Testis (tissue), 3 donors: ENCODE measurements around the gene TAF11L13. TPM values are rescaled to one million over a fixed set of nuclear protein-coding genes. Genes with fewer than 3 reads are reported as not detected.

Experiments
- DNase-seq: peaks from one replicate; pipeline ENCODE4 v3.0.0-alpha.2; 2019
- H3K27ac ChIP-seq, 2 donors: fragments of 200-600 bp; sonication (generic); one replicate each; pipeline ENCODE4 v1.5.1; 2019
- H3K27me3 ChIP-seq: fragments of 200-600 bp; sonication (generic); one replicate; pipeline ENCODE4 v1.5.1; 2019
- H3K36me3 ChIP-seq: fragments of 200-600 bp; sonication (generic); one replicate; pipeline ENCODE4 v1.5.1; 2017; ENCODE audit warnings: low read depth; ENCODE audit errors: missing control alignments
- H3K4me1 ChIP-seq: fragments of 200-600 bp; sonication (generic); one replicate; pipeline ENCODE4 v1.5.1; 2019
- H3K4me3 ChIP-seq, 2 donors: fragments of 200-600 bp; sonication (generic); one replicate each; pipeline ENCODE4 v1.5.1; 2017 to 2019
- H3K9me3 ChIP-seq: fragments of 200-600 bp; sonication (generic); one replicate; pipeline ENCODE4 v1.5.1; 2017
- POLR2A ChIP-seq: fragments of 450-650 bp; IDR thresholded peaks from one replicate; pipeline ENCODE4 v1.6.1; 2017; ENCODE audit warnings: antibody characterized with exemption, mild to moderate bottlenecking, moderate library complexity
- WGBS, 2 donors: methylation state at CpG; one replicate each; pipeline ENCODE4 v1.1.5; 2018; 5-methylcytosine and 5-hydroxymethylcytosine counted together
- intact Hi-C: fragments of 100-400 bp; cut with DNase I; formaldehyde crosslinking; loops from one replicate; pipeline ENCODE4 v1.15.1; 2023; ENCODE audit warnings: low total_unique reads
- polyA plus RNA-seq: library from polyadenylated mRNA; stranded (reverse); fragments of 350-450 nt; fragmentation: Illumina TruSeq; extraction: RNeasy Lipid Tissue Mini Kit (QIAGEN cat#74804); gene quantifications from one replicate; pipeline ENCODE4 v1.2.3, GENCODE V29; 2014; ENCODE audit warnings: low read depth, low replicate concordance; ENCODE audit not compliant: insufficient read depth
- small RNA-seq, 2 donors: library from RNA; depleted of rRNA; stranded (forward); fragments of <200 nt; gene quantifications; one replicate each; pipeline ENCODE3, GENCODE V24; 2016
- total RNA-seq, 2 donors: library from RNA; depleted of rRNA; stranded (reverse); fragments of >200 nt; gene quantifications; one replicate each; pipeline ENCODE4 v1.2.3, GENCODE V29; 2016
- TF ChIP-seq, protein P1 (sequence below), 3 experiments: fragments of 450-650 bp in 2 of 3; fragments of 200-600 bp in 1 of 3; sonication (generic) in 1 of 3; IDR thresholded peaks; one replicate each; pipeline ENCODE4 v1.5.1; 2016 to 2019; ENCODE audit warnings: antibody characterized with exemption in 3 of 3, mild to moderate bottlenecking in 2 of 3, moderate library complexity in 1 of 3

The TAF11L13 gene
- total and polyA plus RNA-seq, 3 donors from 2014 or later, result not detected

DNA sequence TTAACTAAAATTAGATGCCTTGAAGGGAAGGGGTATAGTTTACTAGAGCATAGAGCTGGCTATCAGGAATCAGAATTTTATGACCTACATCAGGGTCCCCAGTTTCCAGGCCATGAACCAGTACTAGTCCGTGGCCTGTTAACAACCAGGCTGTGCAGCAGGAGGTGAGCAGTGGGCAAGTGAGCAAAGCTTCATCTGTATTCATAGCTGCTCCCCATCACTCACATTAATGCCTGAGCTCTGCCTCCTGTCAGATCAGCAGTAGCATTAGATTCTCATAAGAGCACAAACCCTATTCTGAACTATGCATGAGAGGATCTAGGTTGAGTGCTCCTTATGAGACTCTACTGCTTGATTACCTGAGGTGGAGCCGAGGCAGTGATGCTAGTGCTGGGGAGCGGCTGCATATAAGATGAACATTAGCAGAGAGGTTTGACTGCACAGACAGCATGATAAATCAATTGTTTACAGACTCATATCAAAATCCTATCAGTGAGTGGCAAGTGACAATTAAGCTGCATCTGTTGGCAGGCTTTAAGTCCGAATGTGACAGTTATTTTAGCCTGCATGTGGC, 47.0 kb downstream of the TAF11L13 start:
- intact Hi-C loops, result no loop called here
- H3K9me3 ChIP-seq, result no peaks in the 10 kb centered on the region
- TF ChIP-seq POLR2A, result no peak
- TF ChIP-seq, protein P1, sequence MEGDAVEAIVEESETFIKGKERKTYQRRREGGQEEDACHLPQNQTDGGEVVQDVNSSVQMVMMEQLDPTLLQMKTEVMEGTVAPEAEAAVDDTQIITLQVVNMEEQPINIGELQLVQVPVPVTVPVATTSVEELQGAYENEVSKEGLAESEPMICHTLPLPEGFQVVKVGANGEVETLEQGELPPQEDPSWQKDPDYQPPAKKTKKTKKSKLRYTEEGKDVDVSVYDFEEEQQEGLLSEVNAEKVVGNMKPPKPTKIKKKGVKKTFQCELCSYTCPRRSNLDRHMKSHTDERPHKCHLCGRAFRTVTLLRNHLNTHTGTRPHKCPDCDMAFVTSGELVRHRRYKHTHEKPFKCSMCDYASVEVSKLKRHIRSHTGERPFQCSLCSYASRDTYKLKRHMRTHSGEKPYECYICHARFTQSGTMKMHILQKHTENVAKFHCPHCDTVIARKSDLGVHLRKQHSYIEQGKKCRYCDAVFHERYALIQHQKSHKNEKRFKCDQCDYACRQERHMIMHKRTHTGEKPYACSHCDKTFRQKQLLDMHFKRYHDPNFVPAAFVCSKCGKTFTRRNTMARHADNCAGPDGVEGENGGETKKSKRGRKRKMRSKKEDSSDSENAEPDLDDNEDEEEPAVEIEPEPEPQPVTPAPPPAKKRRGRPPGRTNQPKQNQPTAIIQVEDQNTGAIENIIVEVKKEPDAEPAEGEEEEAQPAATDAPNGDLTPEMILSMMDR (IDR thresholded peaks at IDR 0.05), result no peak
- no peak overlapping the region for H3K4me3 ChIP-seq
- WGBS, 2 donors, result 82 to 91% methylated on average over 4 of the region's 4 CpGs
- H3K36me3 ChIP-seq, result no peaks in the 10 kb centered on the region
- no peaks in the 10 kb centered on the region for H3K27me3 ChIP-seq
- no peak for DNase-seq
- no peak overlapping the region for H3K27ac ChIP-seq
- no peaks in the 10 kb centered on the region for H3K4me1 ChIP-seq

DNA sequence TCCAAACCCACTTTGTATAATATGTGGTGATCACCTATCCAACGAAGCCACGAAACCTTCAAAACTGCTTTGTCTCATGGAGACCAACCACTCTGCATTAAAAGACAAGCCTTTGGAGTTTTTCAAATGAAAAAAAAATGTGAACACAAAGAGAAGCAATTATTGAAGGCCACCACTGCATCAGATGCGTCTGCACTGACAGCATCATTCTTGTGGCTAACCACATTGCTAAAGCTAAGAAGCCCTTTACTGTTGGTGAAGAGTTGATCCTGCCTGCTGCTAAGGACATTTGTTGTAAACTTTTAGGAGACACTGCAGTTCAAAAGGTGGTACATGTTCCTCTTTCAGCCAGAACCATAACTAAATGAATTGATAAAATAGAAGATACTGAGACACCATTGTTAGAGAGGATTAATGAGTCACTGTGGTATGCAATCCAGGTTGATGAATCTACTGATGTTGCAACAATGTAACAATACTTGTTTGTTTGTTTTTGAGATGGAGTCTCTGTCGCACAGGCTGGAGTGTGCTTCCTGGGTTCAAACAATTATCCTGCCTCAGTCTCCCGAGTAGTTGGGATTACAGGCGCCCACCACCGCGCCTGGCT, 47.8 kb downstream of the TAF11L13 start:
- intact Hi-C loops, result no loop called here
- TF ChIP-seq, protein P1 (IDR thresholded peaks at IDR 0.05), result no peak
- no peak for TF ChIP-seq POLR2A
- no peaks in the 10 kb centered on the region for H3K27me3 ChIP-seq
- H3K36me3 ChIP-seq, result no peaks in the 10 kb centered on the region
- H3K27ac ChIP-seq, result no peak overlapping the region
- DNase-seq, result no peak
- H3K4me3 ChIP-seq, result no peak overlapping the region
- H3K9me3 ChIP-seq, result no peaks in the 10 kb centered on the region
- no peaks in the 10 kb centered on the region for H3K4me1 ChIP-seq
- WGBS, 2 donors, result 86 to 90% methylated on average over 8 of the region's 8 CpGs

DNA sequence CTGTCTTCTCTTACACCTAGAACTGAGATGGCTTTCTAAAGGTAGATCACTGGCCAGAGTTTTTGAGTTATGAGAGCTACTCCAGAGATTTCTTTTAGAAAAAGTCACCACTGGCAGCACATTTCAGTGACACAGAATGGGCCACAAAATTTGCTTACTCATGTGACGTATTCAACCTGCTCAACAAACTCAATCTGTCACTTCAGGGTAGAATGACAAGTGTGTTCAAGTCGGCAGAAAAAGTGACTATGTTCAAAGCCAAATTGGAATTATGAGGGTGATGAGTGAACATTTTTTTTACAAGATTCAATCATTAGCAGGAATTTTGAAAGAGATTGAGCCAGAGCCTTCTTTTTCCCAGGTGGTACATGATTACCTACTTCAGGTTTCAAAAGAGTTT, 48.8 kb downstream of the TAF11L13 start:
- TF ChIP-seq, protein P1 (IDR thresholded peaks at IDR 0.05), result no peak
- no peak for TF ChIP-seq POLR2A
- no peaks in the 10 kb centered on the region for H3K4me1 ChIP-seq

More for the DNA sequence above, 48.8 kb downstream of the TAF11L13 start:
- Histone ChIP-seq H3K4me3 (no peak overlapping the region), H3K9me3 (no peaks in the 10 kb centered on the region), H3K27me3 (no peaks in the 10 kb centered on the region), H3K27ac (no peak overlapping the region), H3K36me3 (no peaks in the 10 kb centered on the region)
- intact Hi-C loops, result no loop called here
- no peak for DNase-seq
- WGBS, 2 donors, result 90 to 92% methylated on average over 2 of the region's 2 CpGs

Small RNA genes within 50 kb of the gene (small RNA-seq; reads per million reads assigned to genes)
- gene AC233724.1 (0 reads per million in 2 donors), gene AC233724.12 (0 reads per million in 2 donors), gene AC233724.2 (0 reads per million in 2 donors), gene AC233724.3 (0 reads per million in 2 donors), gene AC233724.4 (0 reads per million in 2 donors), gene AC233724.6 (0 reads per million in 2 donors), gene AC233724.7 (0 reads per million in 2 donors)

Other genes starting within 250 kb of the TAF11L13 start
- gene TAF11L2, start 133.9 kb upstream of the TAF11L13 start, total RNA-seq, result not detected
- not detected for gene TAF11L2, start 133.9 kb upstream of the TAF11L13 start, polyA plus RNA-seq
- gene TAF11L3, start 113.7 kb upstream of the TAF11L13 start, total RNA-seq, result not detected
- not detected for gene TAF11L3, start 113.7 kb upstream of the TAF11L13 start, polyA plus RNA-seq
- not detected for gene TAF11L4, start 110.3 kb upstream of the TAF11L13 start, total RNA-seq
- not detected for gene TAF11L4, start 110.3 kb upstream of the TAF11L13 start, polyA plus RNA-seq
- gene TAF11L5, start 106.9 kb upstream of the TAF11L13 start, total RNA-seq, result not detected
- gene TAF11L5, start 106.9 kb upstream of the TAF11L13 start, polyA plus RNA-seq, result not detected
- not detected for gene TAF11L6, start 103.4 kb upstream of the TAF11L13 start, total RNA-seq
- not detected for gene TAF11L6, start 103.4 kb upstream of the TAF11L13 start, polyA plus RNA-seq
- not detected for gene TAF11L7, start 46.3 kb upstream of the TAF11L13 start, total RNA-seq
- gene TAF11L7, start 46.3 kb upstream of the TAF11L13 start, polyA plus RNA-seq, result not detected
- gene TAF11L8, start 41.1 kb upstream of the TAF11L13 start, total RNA-seq, result not detected
- gene TAF11L8, start 41.1 kb upstream of the TAF11L13 start, polyA plus RNA-seq, result not detected
- not detected for gene TAF11L9, start 37.7 kb upstream of the TAF11L13 start, total RNA-seq
- not detected for gene TAF11L9, start 37.7 kb upstream of the TAF11L13 start, polyA plus RNA-seq
- gene TAF11L10, start 34.3 kb upstream of the TAF11L13 start, total RNA-seq, result not detected
- not detected for gene TAF11L10, start 34.3 kb upstream of the TAF11L13 start, polyA plus RNA-seq
- gene TAF11L11, start 27.9 kb upstream of the TAF11L13 start, total RNA-seq, result not detected
- gene TAF11L11, start 27.9 kb upstream of the TAF11L13 start, polyA plus RNA-seq, result not detected
- gene TAF11L12, start 21.7 kb upstream of the TAF11L13 start, total RNA-seq, result under 1 TPM in 1 of 2 donors, not detected in 1; 0.25 TPM
- gene TAF11L12, start 21.7 kb upstream of the TAF11L13 start, polyA plus RNA-seq, result not detected
- not detected for gene TAF11L14, start 2.4 kb downstream of the TAF11L13 start, total RNA-seq
- not detected for gene TAF11L14, start 2.4 kb downstream of the TAF11L13 start, polyA plus RNA-seq